HG02981 (cell line): Measurements from ENCODE around the gene NUDT22.

Experiments used
- ATAC-seq: cut with Tn5 transposase; IDR thresholded peaks from one replicate; pipeline ENCODE4 v1.9.1; 2021; ENCODE audit warnings: mild to moderate bottlenecking, moderate library complexity; ENCODE audit not compliant: unreplicated experiment

NUDT22 gene

GRCh38 chr11:64226507-64227051 lies 505 bp downstream of the NUDT22 start:
- no peak for ATAC-seq

GRCh38 chr11:64227405-64227956 lies 1.4 kb downstream of the NUDT22 start:
- ATAC-seq = no peak

- no peak for ATAC-seq
Observed at GRCh38 chr11:64229090-64229743, 3.1 kb downstream of the NUDT22 start.

GRCh38 chr11:64229744-64230170 lies 3.7 kb downstream of the NUDT22 start:
- ATAC-seq = no peak

- peak; percentile 39 for ATAC-seq
Observed at GRCh38 chr11:64230171-64230984, 4.3 kb downstream of the NUDT22 start, which contains the start of gene DNAJC4. DNAJC4 (plus strand) TSS chr11:64230548; CDS start chr11:64230855, 307 bp downstream.

GRCh38 chr11:64230985-64231365 lies 4.9 kb downstream of the NUDT22 start:
- no peak for ATAC-seq

GRCh38 chr11:64231546-64231945 lies 5.5 kb downstream of the NUDT22 start:
- no peak for ATAC-seq

GRCh38 chr11:64232182-64232966 lies 6.3 kb downstream of the NUDT22 start:
- ATAC-seq = no peak

GRCh38 chr11:64232967-64233315 lies 6.9 kb downstream of the NUDT22 start:
- ATAC-seq = no peak

GRCh38 chr11:64233913-64234586 lies 8.0 kb downstream of the NUDT22 start, which contains the start of gene VEGFB:
VEGFB (plus strand) TSS chr11:64234584; CDS start chr11:64234834, 250 bp downstream.
- ATAC-seq = no peak

GRCh38 chr11:64234647-64235379 lies 8.7 kb downstream of the NUDT22 start:
- no peak for ATAC-seq

- no peak for ATAC-seq
Observed at GRCh38 chr11:64235437-64236161, 9.5 kb downstream of the NUDT22 start.

- ATAC-seq = no peak
Observed at GRCh38 chr11:64237484-64237951, 11.4 kb downstream of the NUDT22 start.

- ATAC-seq = no peak
Observed at GRCh38 chr11:64238076-64238475, 12.0 kb downstream of the NUDT22 start.

- ATAC-seq = no peak
Observed at GRCh38 chr11:64238999-64239398, 12.9 kb downstream of the NUDT22 start.

GRCh38 chr11:64239662-64240434 lies 13.8 kb downstream of the NUDT22 start:
- no peak for ATAC-seq

GRCh38 chr11:64240435-64241240 lies 14.6 kb downstream of the NUDT22 start, which contains the start of gene FKBP2:
FKBP2 (plus strand) TSS chr11:64241095; CDS start chr11:64242388, 1,293 bp downstream.
- peak; percentile 47 for ATAC-seq
